Mesothelial cell of epicardium (in vitro differentiated cells): ENCODE data around the gene ARL8B. TPM values are rescaled to one million over a fixed set of nuclear protein-coding genes. Genes with fewer than 3 reads are reported as not detected.

Experiments
- DNase-seq, 2 experiments: peaks; one replicate each; pipeline ENCODE4 v3.0.0; 2021; ENCODE audit warnings: low spot score in 2 of 2; ENCODE audit not compliant: unreplicated experiment in 2 of 2
- H3K27ac Mint-ChIP-seq: 2 replicates; pipeline ENCODE4 v1.8.0; 2021; ENCODE audit warnings: mixed read lengths
- H3K27me3 Mint-ChIP-seq: 2 replicates; pipeline ENCODE4 v1.8.0; 2021; ENCODE audit warnings: low read depth, mixed read lengths
- H3K36me3 Mint-ChIP-seq: 2 replicates; pipeline ENCODE4 v1.8.0; 2021; ENCODE audit warnings: mixed read lengths
- H3K4me1 Mint-ChIP-seq: 2 replicates; pipeline ENCODE4 v1.8.0; 2021; ENCODE audit warnings: mixed read lengths
- H3K4me3 Mint-ChIP-seq: 2 replicates; pipeline ENCODE4 v1.8.0; 2021; ENCODE audit warnings: mild to moderate bottlenecking, moderate library complexity, mixed read lengths
- H3K9me3 Mint-ChIP-seq: 2 replicates; pipeline ENCODE4 v1.8.0; 2021; ENCODE audit warnings: mixed read lengths
- total RNA-seq: library from RNA; stranded (reverse); gene quantifications from 3 replicates; pipeline ENCODE4 v1.2.1, GENCODE V29; 2021
- TF ChIP-seq, protein P1 (sequence below): fragments of 200-600 bp; sonication (generic); IDR thresholded peaks from one replicate; pipeline ENCODE4 v1.5.0; 2021; ENCODE audit warnings: antibody characterized with exemption; ENCODE audit not compliant: unreplicated experiment

Gene ARL8B
- total RNA-seq, 1 donor from 2014 or later, result 36.9 TPM

DNA sequence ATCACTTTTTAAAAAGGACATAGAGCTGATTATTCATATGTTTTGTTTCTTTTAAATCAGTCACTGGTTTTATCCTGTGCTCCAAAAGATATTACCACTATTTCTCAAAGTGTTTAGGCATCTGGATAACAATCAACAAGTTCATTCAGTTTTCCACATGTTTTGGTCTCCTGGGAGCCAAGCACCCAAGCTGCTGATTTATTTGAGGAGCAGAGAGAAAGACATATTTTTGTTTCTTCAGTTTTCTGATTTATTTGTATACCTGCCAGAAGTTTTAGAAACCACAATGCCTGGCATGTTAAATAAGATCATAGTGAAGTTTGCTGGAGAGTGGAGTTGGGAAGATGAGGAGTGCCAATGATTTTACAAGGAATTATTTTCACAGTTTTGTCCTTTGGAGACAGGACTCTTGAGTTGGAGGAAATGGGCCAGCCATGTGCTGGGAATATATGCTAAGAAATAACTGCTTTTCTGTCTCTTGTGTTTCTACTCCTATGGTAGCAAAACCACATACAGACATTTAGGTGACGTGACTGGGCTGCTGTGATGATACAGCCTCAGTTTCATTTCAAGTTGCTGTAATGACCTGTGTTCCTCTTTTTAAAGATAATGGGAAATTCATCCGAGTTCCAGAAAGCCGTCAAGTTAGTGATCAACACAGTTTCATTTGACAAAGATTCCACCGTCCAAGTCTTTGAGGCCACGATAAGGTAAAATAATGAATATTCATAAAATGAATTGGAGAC is 77.1 kb downstream of the ARL8B start:
- Mint-ChIP-seq H3K27me3 (no peaks in the 10 kb centered on the region), H3K4me1 (peaks cover 17% of the 10 kb centered on the region), H3K9me3 (no peaks in the 10 kb centered on the region), H3K4me3 (no peak overlapping the region), H3K27ac (no peak overlapping the region), H3K36me3 (peaks cover 24% of the 10 kb centered on the region)
- TF ChIP-seq, protein P1, sequence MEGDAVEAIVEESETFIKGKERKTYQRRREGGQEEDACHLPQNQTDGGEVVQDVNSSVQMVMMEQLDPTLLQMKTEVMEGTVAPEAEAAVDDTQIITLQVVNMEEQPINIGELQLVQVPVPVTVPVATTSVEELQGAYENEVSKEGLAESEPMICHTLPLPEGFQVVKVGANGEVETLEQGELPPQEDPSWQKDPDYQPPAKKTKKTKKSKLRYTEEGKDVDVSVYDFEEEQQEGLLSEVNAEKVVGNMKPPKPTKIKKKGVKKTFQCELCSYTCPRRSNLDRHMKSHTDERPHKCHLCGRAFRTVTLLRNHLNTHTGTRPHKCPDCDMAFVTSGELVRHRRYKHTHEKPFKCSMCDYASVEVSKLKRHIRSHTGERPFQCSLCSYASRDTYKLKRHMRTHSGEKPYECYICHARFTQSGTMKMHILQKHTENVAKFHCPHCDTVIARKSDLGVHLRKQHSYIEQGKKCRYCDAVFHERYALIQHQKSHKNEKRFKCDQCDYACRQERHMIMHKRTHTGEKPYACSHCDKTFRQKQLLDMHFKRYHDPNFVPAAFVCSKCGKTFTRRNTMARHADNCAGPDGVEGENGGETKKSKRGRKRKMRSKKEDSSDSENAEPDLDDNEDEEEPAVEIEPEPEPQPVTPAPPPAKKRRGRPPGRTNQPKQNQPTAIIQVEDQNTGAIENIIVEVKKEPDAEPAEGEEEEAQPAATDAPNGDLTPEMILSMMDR, result no peak
- DNase-seq, result no peak

DNA sequence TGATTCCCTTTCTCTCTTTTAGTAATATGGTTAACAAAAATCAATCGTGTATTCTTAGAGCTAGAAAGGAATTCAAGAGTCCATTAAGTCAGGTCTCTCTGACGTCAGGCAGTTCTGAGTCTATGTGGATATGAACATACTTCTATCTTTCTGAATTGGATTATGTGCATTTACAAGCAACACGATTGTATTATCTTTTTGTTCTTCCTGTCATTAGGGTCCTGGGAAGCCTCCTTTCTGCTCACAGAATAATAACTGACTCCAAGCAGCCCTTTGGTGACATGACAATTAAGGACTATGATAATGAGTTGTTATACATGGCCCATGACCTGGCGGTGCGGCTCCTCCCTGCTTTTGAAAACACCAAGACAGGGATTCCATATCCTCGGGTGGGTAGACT is 79.4 kb downstream of the ARL8B start:
- no peak for DNase-seq
- Mint-ChIP-seq H3K9me3 (no peaks in the 10 kb centered on the region), H3K4me1 (peaks cover 8% of the 10 kb centered on the region), H3K27ac (no peak overlapping the region), H3K36me3 (peaks cover 38% of the 10 kb centered on the region), H3K27me3 (no peaks in the 10 kb centered on the region), H3K4me3 (no peak overlapping the region)
- TF ChIP-seq, protein P1, result no peak

DNA sequence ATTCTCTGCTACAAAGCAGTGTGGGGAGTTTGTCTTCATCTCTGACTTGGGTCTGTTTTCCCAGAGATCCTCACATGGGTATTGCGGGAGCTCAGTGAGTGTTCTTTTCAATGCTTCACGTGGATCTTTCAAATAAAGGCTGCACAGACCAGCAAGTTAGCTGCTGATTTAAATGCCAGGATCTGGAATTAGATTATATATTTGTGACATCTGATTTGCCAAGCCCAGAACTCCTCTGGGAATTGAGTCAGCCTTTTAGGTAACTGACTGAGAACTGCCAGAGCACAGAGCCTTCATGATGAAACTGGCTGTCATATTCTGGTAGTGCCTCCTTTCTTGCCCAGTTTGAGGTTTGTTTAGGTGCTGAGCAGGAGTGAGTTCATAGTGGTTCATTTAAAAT is 80.1 kb downstream of the ARL8B start:
- no peak overlapping the region for H3K27ac Mint-ChIP-seq
- H3K36me3 Mint-ChIP-seq, result peaks cover 44% of the 10 kb centered on the region
- H3K9me3 Mint-ChIP-seq, result no peaks in the 10 kb centered on the region
- TF ChIP-seq, protein P1, result no peak
- DNase-seq, result no peak
- no peak overlapping the region for H3K4me3 Mint-ChIP-seq
- peaks cover 3% of the 10 kb centered on the region for H3K4me1 Mint-ChIP-seq
- no peaks in the 10 kb centered on the region for H3K27me3 Mint-ChIP-seq

DNA sequence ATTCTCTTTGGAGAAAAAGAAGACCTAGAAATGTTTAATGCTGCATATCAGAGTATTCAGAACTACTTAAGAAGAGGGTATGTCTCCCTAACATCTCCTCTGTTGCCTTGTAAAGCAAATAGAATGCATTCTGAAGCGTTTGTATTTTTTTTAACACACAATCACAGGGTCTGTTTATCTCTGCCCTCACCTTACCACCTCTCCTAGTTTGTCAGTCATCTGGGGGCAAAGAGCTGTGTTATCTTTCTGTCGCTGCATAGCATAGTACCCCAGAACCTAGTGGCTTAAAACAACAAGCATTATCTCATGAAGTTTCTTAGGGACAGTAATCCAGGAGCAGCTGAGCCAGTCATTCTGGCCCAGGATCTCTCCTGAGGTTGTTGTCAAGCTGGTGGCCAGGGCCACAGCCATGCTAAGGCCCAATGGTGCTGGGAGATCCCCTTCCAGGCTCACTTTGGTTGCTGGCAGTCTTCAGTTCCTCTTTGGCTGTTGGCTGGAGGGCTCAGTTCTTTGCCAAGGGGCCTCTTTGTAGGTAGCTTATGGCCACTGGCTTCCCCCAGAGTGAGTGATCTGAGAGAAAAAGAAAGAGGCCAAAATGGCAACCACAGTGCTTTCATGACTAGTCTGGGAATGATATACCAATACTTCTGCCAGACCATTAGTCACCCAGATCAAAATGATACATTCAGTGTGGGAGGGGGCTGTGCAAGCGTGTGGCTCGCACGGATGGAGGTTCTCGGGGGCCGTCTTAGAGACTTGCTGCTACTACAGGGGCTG is 83.3 kb downstream of the ARL8B start:
- no peaks in the 10 kb centered on the region for H3K9me3 Mint-ChIP-seq
- TF ChIP-seq, protein P1, result no peak
- H3K36me3 Mint-ChIP-seq, result peaks cover 60% of the 10 kb centered on the region

DNA sequence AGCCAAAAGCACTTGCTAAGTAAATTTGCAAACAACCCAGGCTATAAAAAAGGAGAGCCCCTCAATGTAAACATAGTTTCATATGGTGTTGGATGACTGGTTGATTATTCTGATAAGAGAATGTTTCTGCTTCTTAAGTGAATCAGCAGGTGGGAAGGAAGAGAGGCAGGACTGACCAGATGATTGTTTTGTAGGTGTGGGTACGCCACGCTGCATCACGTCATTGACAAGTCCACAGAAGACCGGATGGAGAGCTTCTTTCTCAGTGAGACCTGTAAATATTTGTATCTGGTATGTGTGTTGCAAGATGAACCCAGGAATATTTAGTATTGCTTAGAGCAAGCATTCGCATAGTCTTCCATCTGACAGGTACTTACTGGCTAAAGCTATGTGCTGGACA is 88.8 kb downstream of the ARL8B start:
- Mint-ChIP-seq H3K27ac (no peak overlapping the region), H3K4me3 (no peak overlapping the region), H3K36me3 (peaks cover 53% of the 10 kb centered on the region), H3K4me1 (no peaks in the 10 kb centered on the region), H3K9me3 (no peaks in the 10 kb centered on the region), H3K27me3 (no peaks in the 10 kb centered on the region)
- TF ChIP-seq, protein P1, result no peak
- no peak for DNase-seq

More for the DNA sequence above, 83.3 kb downstream of the ARL8B start:
- Mint-ChIP-seq H3K27me3 (no peaks in the 10 kb centered on the region), H3K4me3 (no peak overlapping the region), H3K4me1 (no peaks in the 10 kb centered on the region), H3K27ac (no peak overlapping the region)
- DNase-seq, result no peak
